Calu3 (cell line): ENCODE measurements around the gene MLN. TPM values are rescaled to one million over a fixed set of nuclear protein-coding genes. Genes with fewer than 3 reads are reported as not detected.
A peak's percentile ranks its signal among the peaks of the same experiment; 100 is the strongest.

Experiments
- BruUV-seq: library from RNA; stranded (reverse); fragments of 400-500 nt; replicated peaks from 2 replicates; lab custom pipeline; 2021; lab: Mats Ljungman, UMichigan
- CTCF ChIA-PET: fragments of 300-600 bp; sonication (Branson Sonifier 250); formaldehyde crosslinking; loops from one replicate; lab custom pipeline; 2022; ENCODE audit warnings: antibody characterized with exemption; lab: Charles Lee
- DNase-seq: peaks from one replicate; pipeline ENCODE4 v3.0.0; 2022
- H3K27ac Mint-ChIP-seq: one replicate; pipeline ENCODE4 v1.8.0; 2022; ENCODE audit warnings: mixed read lengths; ENCODE audit not compliant: unreplicated experiment
- H3K27me3 Mint-ChIP-seq: one replicate; pipeline ENCODE4 v1.8.0; 2022; ENCODE audit warnings: mixed read lengths; ENCODE audit not compliant: unreplicated experiment
- H3K36me3 Mint-ChIP-seq: one replicate; pipeline ENCODE4 v1.8.0; 2022; ENCODE audit warnings: mild to moderate bottlenecking, moderate library complexity, mixed read lengths; ENCODE audit not compliant: insufficient read depth, unreplicated experiment
- H3K4me1 Mint-ChIP-seq: one replicate; pipeline ENCODE4 v1.8.0; 2022; ENCODE audit warnings: mild to moderate bottlenecking, low read depth, mixed read lengths; ENCODE audit not compliant: unreplicated experiment
- H3K4me3 Mint-ChIP-seq: one replicate; pipeline ENCODE4 v1.8.0; 2022; ENCODE audit warnings: mild to moderate bottlenecking, low read depth, moderate library complexity, mixed read lengths; ENCODE audit not compliant: unreplicated experiment
- H3K9me3 Mint-ChIP-seq: one replicate; pipeline ENCODE4 v1.8.0; 2022; ENCODE audit warnings: low read depth, mixed read lengths; ENCODE audit not compliant: unreplicated experiment
- intact Hi-C: fragments of 100-400 bp; cut with micrococcal nuclease; formaldehyde crosslinking; loops from one replicate; pipeline ENCODE4 v1.10.0; 2022; ENCODE audit not compliant: unreplicated experiment
- total RNA-seq: library from RNA; stranded (reverse); gene quantifications from 2 replicates; pipeline ENCODE4 v1.2.3, GENCODE V29; 2022
- TF ChIP-seq, protein P1 (sequence below): fragments of 200-600 bp; IDR thresholded peaks from one replicate; pipeline ENCODE4 v1.8.0; 2022; ENCODE audit warnings: antibody characterized with exemption; ENCODE audit not compliant: unreplicated experiment

Gene MLN
- total RNA-seq, 1 experiment from 2014 or later, result not detected

DNA sequence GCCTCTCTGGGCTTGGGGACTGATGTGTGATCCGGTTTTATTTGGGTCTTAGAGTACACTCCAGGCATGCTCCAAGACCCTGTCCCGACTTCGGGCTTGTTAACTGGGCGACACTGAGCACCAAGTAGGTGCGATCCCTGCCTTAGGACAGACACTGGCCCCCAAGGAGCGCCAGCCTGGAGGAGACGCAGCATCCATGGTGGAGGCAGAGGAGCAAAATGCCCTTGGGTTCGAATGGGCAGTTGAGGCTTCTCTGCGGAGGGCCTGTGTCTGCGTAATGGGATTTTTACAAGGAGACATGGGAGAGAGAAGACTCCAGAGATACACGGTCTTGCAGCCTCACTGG is 14.3 kb downstream of the MLN start:
- Mint-ChIP-seq H3K27me3 (peaks cover 50% of the 10 kb centered on the region), H3K4me3 (peak overlapping the region; percentile 77), H3K9me3 (no peaks in the 10 kb centered on the region), H3K36me3 (peaks cover 23% of the 10 kb centered on the region), H3K27ac (peak overlapping the region; percentile 64), H3K4me1 (peaks cover 9% of the 10 kb centered on the region)
- intact Hi-C loops, result no loop called here
- DNase-seq, result no peak
- TSS peak; percentile 66 for BruUV-seq
- TF ChIP-seq, protein P1, sequence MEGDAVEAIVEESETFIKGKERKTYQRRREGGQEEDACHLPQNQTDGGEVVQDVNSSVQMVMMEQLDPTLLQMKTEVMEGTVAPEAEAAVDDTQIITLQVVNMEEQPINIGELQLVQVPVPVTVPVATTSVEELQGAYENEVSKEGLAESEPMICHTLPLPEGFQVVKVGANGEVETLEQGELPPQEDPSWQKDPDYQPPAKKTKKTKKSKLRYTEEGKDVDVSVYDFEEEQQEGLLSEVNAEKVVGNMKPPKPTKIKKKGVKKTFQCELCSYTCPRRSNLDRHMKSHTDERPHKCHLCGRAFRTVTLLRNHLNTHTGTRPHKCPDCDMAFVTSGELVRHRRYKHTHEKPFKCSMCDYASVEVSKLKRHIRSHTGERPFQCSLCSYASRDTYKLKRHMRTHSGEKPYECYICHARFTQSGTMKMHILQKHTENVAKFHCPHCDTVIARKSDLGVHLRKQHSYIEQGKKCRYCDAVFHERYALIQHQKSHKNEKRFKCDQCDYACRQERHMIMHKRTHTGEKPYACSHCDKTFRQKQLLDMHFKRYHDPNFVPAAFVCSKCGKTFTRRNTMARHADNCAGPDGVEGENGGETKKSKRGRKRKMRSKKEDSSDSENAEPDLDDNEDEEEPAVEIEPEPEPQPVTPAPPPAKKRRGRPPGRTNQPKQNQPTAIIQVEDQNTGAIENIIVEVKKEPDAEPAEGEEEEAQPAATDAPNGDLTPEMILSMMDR, result no peak
- CTCF ChIA-PET, result no interaction called here

DNA sequence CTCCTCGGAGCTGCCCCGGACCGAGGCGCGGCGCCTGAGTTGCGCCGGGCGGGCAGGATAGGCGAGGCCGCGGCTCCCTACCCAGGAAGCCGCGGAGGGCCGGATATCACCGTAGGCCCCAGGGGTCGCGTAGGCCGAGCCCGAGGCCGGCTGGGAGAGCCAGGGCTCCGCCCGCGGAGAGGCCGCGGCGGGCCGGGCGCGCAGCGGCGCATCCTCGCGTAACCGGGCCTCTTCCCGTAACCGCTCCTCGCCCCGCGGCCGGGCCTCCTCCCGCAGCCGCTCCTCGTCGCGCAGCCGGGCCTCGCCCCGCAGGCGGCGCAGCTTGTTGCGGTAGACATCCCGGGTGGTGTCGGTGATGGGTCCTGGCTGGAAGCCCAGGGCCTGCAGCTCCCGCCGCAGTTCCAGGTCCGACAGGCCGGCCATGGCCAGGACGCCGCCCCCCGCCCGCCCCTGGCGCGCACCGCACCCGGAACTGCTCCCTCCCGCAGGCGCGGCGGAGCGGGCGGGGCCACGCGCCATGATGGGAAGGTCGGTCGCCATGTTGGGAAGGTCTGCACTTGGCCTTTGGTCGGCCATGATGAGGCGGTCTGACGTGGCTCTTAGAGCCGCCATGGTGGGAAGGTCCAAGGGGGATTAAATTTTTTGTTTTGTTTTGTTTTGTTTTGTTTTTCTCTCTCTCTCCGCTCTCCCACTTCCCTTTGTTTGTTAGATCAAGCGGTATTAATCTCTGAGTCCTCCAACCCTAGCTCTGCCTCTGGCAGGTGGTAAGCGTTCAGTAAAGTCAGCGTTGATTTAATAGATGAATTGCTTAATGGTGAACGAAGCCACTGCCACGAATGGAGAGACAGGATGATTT is 14.9 kb downstream of the MLN start, which contains the start of gene LEMD2:
Gene LEMD2 (minus strand): TSS at position 437 of the 856 bp plus-strand sequence. CDS start 14 bp downstream, at position 423.
- BruUV-seq, result no TSS peak
- DNase-seq, result peak; percentile 99
- TF ChIP-seq, protein P1, result no peak
- H3K27me3 Mint-ChIP-seq, result peaks cover 44% of the 10 kb centered on the region
- H3K4me3 Mint-ChIP-seq, result peak within 1 kb of the TSS; percentile 77
- CTCF ChIA-PET, result interaction anchor here (0.6 to 2.1 kb wide), 2 partner anchors 18 to 78 kb away, joined by 3 to 5 read pairs; partner anchors contain the start of gene UQCC2
- H3K4me1 Mint-ChIP-seq, result peaks cover 9% of the 10 kb centered on the region
- peak within 1 kb of the TSS; percentile 75 for H3K27ac Mint-ChIP-seq
- H3K9me3 Mint-ChIP-seq, result no peaks in the 10 kb centered on the region
- peaks cover 24% of the 10 kb centered on the region for H3K36me3 Mint-ChIP-seq
- intact Hi-C loops, result no loop called here

DNA sequence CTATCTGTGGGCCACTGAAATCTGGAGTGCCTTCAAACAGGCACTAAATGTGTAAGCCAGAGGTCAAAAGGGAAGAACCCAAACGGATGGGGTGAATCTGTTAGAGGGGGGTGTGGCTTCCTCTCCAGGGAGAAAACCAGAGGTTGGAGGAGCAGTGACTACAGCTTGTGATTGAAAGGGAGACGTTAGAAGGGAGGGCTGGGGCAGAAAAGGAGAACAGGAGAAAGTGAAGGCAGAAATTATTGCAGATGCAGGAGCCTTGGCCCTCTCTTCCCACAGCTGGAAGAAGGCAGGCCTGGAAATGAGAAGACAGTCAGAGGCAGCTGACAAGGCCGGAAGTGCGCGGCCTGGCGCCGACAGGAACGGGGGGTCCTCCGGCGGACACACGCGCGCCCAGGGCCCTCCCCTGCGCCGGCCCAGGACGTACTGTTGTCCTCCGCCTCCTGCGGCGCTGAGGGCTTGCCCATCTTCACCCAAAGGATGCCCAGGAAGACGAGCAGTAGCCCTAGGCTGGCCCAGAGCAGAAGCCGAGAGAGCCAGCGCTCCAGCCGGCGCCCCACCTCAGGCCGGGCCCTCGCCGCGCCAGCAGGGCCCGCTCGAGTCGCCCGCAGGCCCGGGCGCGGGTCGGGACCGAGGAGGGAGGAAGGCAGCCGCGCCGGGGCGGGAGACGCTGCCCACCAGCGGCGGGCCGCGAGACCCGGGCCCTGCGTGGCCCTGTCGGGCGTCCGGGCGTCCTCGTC is 15.7 kb downstream of the MLN start:
- H3K36me3 Mint-ChIP-seq, result peaks cover 28% of the 10 kb centered on the region
- TF ChIP-seq, protein P1, result no peak
- peak overlapping the region; percentile 77 for H3K4me3 Mint-ChIP-seq
- intact Hi-C loops, result no loop called here
- peaks cover 9% of the 10 kb centered on the region for H3K4me1 Mint-ChIP-seq
- CTCF ChIA-PET, result interaction anchor here (0.6 to 2.1 kb wide), 3 partner anchors 17 to 77 kb away, joined by 3 to 5 read pairs (median 4); partner anchors contain the start of gene UQCC2
- H3K9me3 Mint-ChIP-seq, result no peaks in the 10 kb centered on the region
- BruUV-seq, result no TSS peak
- peak overlapping the region; percentile 75 for H3K27ac Mint-ChIP-seq
- peaks cover 36% of the 10 kb centered on the region for H3K27me3 Mint-ChIP-seq
- peak; percentile 70 for DNase-seq

DNA sequence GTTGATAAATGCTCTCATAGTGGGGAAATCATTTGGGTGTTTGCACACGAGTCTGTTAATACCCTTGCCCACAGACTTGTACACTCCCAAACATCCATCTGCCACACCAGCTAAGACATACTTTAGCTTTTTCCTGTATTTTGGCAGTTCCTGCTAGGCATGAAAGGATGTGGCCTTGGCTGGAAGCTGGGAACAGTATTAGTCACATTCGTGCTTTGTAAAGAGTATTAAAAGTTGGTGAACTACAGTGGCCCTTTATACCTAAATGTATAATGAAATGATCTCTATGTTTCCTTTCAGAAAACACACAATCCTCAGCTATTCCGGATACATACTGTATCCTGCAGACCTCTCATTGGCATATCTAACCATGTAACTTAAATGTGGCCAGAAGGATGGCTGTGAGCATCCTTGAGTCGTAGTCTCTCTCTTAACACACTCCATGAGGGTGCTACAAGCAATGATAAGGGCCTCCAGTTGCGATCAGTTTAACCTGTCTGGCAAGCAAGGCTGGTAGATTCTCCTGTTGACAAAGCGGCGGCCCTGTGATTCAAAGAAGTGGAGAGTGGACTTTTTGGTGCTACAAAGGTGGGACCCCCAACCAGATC is 16.4 kb downstream of the MLN start:
- intact Hi-C loops, result no loop called here
- Mint-ChIP-seq H3K36me3 (peaks cover 30% of the 10 kb centered on the region), H3K27ac (peak overlapping the region; percentile 75), H3K27me3 (peaks cover 29% of the 10 kb centered on the region), H3K9me3 (no peaks in the 10 kb centered on the region), H3K4me3 (peak overlapping the region; percentile 77), H3K4me1 (peaks cover 12% of the 10 kb centered on the region)
- DNase-seq, result no peak
- TF ChIP-seq, protein P1, result no peak
- TSS peak; percentile 60 for BruUV-seq
- CTCF ChIA-PET, result interaction anchor here (0.6 to 2.1 kb wide), 3 partner anchors 16 to 139 kb away, joined by 3 to 5 read pairs (median 4); partner anchors contain the start of gene UQCC2
